HEK293 (cell line): ENCODE results near the gene OR4F6.
A peak's percentile ranks its signal among the peaks of the same experiment; 100 is the strongest.
"Not testable (repeated sequence)": the region's sequence is repeated elsewhere in the genome, so short reads cannot be mapped to it uniquely, and the experiment has no call there.

Source experiments
- CTCF ChIA-PET: fragments of 350-600 bp; formaldehyde crosslinking; extraction: SDS; loops from one replicate; lab custom pipeline; 2021; ENCODE audit warnings: antibody characterized with exemption; lab: Yijun Ruan, JAX
- POLR2A ChIA-PET: fragments of 300-600 bp; formaldehyde crosslinking; extraction: SDS; loops from one replicate; lab custom pipeline; 2020; ENCODE audit warnings: antibody characterized with exemption, inconsistent platforms; lab: Yijun Ruan, JAX
- H3K27ac ChIP-seq: fragments of 200-500 bp; sonication (Bioruptor generic); 2 replicates; pipeline ENCODE4 v1.5.1; 2014; ENCODE audit warnings: low read depth, low read length, control low read depth, inconsistent platforms; ENCODE audit errors: extremely low read depth
- H3K36me3 ChIP-seq, 2 experiments: fragments of 200-500 bp in 1 of 2; sonication (Bioruptor generic) in 1 of 2; 1 replicate in 1 of 2; 2 replicates in 1 of 2; pipeline ENCODE4 v1.5.1; 2014 to 2017; ENCODE audit warnings: inconsistent platforms in 2 of 2, low read length in 2 of 2; ENCODE audit not compliant: control insufficient read depth in 2 of 2, insufficient read depth in 1 of 2
- H3K4me1 ChIP-seq: fragments of 200-500 bp; sonication (Bioruptor generic); 2 replicates; pipeline ENCODE4 v1.5.1; 2014; ENCODE audit warnings: mild to moderate bottlenecking, low read length, inconsistent platforms; ENCODE audit not compliant: control insufficient read depth, insufficient read depth
- H3K4me3 ChIP-seq: 2 replicates; pipeline ENCODE4 v1.5.1; 2011; ENCODE audit warnings: low read depth, mild to moderate bottlenecking, control low read depth, low read length, moderate library complexity
- H3K9me3 ChIP-seq: fragments of 200-500 bp; sonication (Bioruptor generic); 2 replicates; pipeline ENCODE4 v1.5.1; 2014; ENCODE audit warnings: low read depth, low read length, inconsistent platforms; ENCODE audit not compliant: control insufficient read depth, insufficient read depth
- AEBP2 ChIP-seq: fragments of 450-650 bp; formaldehyde crosslinking; IDR thresholded peaks from 2 replicates; pipeline ENCODE4 v1.5.1; 2016; ENCODE audit warnings: missing biosample characterization, missing genetic modification characterization, borderline replicate concordance
- REPIN1 ChIP-seq: fragments of 450-650 bp; formaldehyde crosslinking; IDR thresholded peaks from 2 replicates; pipeline ENCODE4 v1.5.1; 2017; ENCODE audit warnings: missing biosample characterization, missing genetic modification characterization, low read depth
- ZBTB26 ChIP-seq: fragments of 450-650 bp; formaldehyde crosslinking; optimal IDR thresholded peaks from 2 replicates; pipeline ENCODE3; 2016; ENCODE audit warnings: missing biosample characterization, mild to moderate bottlenecking, missing genetic modification characterization
- ZNF18 ChIP-seq: fragments of 450-650 bp; formaldehyde crosslinking; IDR thresholded peaks from 2 replicates; pipeline ENCODE4 v1.5.1; 2016; ENCODE audit warnings: missing biosample characterization, missing genetic modification characterization
- ZNF350 ChIP-seq: fragments of 450-650 bp; formaldehyde crosslinking; IDR thresholded peaks from 2 replicates; pipeline ENCODE4 v1.5.0; 2017; ENCODE audit warnings: missing biosample characterization, mild to moderate bottlenecking, missing genetic modification characterization
- ZNF366 ChIP-seq: fragments of 450-650 bp; formaldehyde crosslinking; conservative IDR thresholded peaks from 2 replicates; pipeline ENCODE4 v1.5.1; 2016; ENCODE audit warnings: missing biosample characterization, missing genetic modification characterization
- ZNF433 ChIP-seq: fragments of 450-650 bp; formaldehyde crosslinking; IDR thresholded peaks from 2 replicates; pipeline ENCODE4 v1.5.1; 2016; ENCODE audit warnings: missing biosample characterization, missing genetic modification characterization, low read depth
- ZNF514 ChIP-seq: fragments of 450-650 bp; formaldehyde crosslinking; IDR thresholded peaks from 2 replicates; pipeline ENCODE4 v1.5.1; 2016; ENCODE audit warnings: missing biosample characterization, missing genetic modification characterization
- ZNF518A ChIP-seq: fragments of 450-650 bp; formaldehyde crosslinking; conservative IDR thresholded peaks from 2 replicates; pipeline ENCODE4 v1.5.1; 2016; ENCODE audit warnings: low read depth, missing biosample characterization, missing genetic modification characterization

OR4F6 gene

GRCh38 chr15:101775136-101775535 is 28.2 kb upstream of the OR4F6 start:
- H3K9me3 ChIP-seq: no peaks in the 10 kb centered on the region
- TF ChIP-seq ZNF350 (tag by site-specific recombination): no peak
- TF ChIP-seq REPIN1: no peak
- TF ChIP-seq ZNF514 (tag by site-specific recombination): no peak
- TF ChIP-seq ZNF518A (tag by site-specific recombination): no peak
- no peak for TF ChIP-seq ZNF433 (tag by site-specific recombination)
- TF ChIP-seq ZBTB26 (tag by site-specific recombination): no peak
- TF ChIP-seq ZNF18 (tag by site-specific recombination): no peak
- TF ChIP-seq AEBP2 (tag by site-specific recombination): no peak
- TF ChIP-seq, all 188 proteins: peak for 0
- Histone ChIP-seq H3K4me3 (no peak overlapping the region), H3K4me1 (no peaks in the 10 kb centered on the region), H3K27ac (no peak overlapping the region), H3K36me3 (peaks cover 0 to 21% of the 10 kb centered on the region in 2 experiments; a peak in 1 of 3 replicates)
- ChIA-PET CTCF (no interaction called here), POLR2A (no interaction called here)

- H3K27ac ChIP-seq, H3K36me3 ChIP-seq, H3K4me3 ChIP-seq, H3K9me3 ChIP-seq, H3K4me1 ChIP-seq, POLR2A ChIA-PET: not testable (repeated sequence)
- CTCF ChIA-PET: interaction anchor here (0.8 kb wide), 1 partner anchor 137 kb away, joined by 3 read pairs; no protein-coding TSS in a partner anchor
Observed at GRCh38 chr15:101778576-101778975, 24.7 kb upstream of the OR4F6 start.

GRCh38 chr15:101780225-101780624 is 23.1 kb upstream of the OR4F6 start:
- H3K36me3 ChIP-seq, CTCF ChIA-PET, H3K27ac ChIP-seq, H3K9me3 ChIP-seq, H3K4me3 ChIP-seq, H3K4me1 ChIP-seq, POLR2A ChIA-PET: not testable (repeated sequence)
- peak; percentile 87 for TF ChIP-seq ZNF366 (tag by site-specific recombination)
